Heart left ventricle (tissue), 16 donors: Measurements from ENCODE around the gene MAST3. TPM values are rescaled to one million over a fixed set of nuclear protein-coding genes. Genes with fewer than 3 reads are reported as not detected.
A peak's percentile ranks its signal among the peaks of the same experiment; 100 is the strongest.

Source experiments
- ATAC-seq, 4 donors: fragments of 200-7000 bp; cut with Tn5 transposase; one replicate each; pipeline ENCODE4 v1.9.1; 2020 to 2022; ENCODE audit warnings: moderate library complexity in 4 of 4, mild to moderate bottlenecking in 3 of 4, moderate number of reproducible peaks in 1 of 4
- DNase-seq, 5 donors: peaks; one replicate each; pipeline ENCODE4 v3.0.0-alpha.2; 2020
- H3K27ac ChIP-seq, 12 donors: fragments of 200-600 bp; sonication (generic) in 4 of 12; one replicate each; pipeline versions ENCODE4 v1.5.0 to v1.8.0; 2016 to 2022; ENCODE audit warnings: mild to moderate bottlenecking in 2 of 12
- H3K27me3 ChIP-seq, 9 donors: fragments of 200-600 bp; sonication (generic) in 2 of 9; one replicate each; pipeline versions ENCODE4 v1.5.1 to v1.8.0; 2016 to 2022; ENCODE audit warnings: mild to moderate bottlenecking in 3 of 9
- H3K36me3 ChIP-seq, 9 donors: fragments of 200-600 bp; sonication (generic) in 2 of 9; one replicate each; pipeline versions ENCODE4 v1.5.0 to v1.8.0; 2018 to 2022; ENCODE audit warnings: mild to moderate bottlenecking in 2 of 9
- H3K4me1 ChIP-seq, 12 donors: fragments of 200-600 bp; sonication (generic) in 4 of 12; one replicate each; pipeline versions ENCODE4 v1.5.0 to v1.8.0; 2016 to 2022; ENCODE audit warnings: mild to moderate bottlenecking in 3 of 12
- H3K4me3 ChIP-seq, 12 donors: fragments of 200-600 bp; sonication (generic) in 4 of 12; one replicate each; pipeline versions ENCODE4 v1.5.0 to v1.8.0; 2017 to 2022; ENCODE audit warnings: mild to moderate bottlenecking in 9 of 12, moderate library complexity in 4 of 12
- H3K9me3 ChIP-seq, 12 donors: fragments of 200-600 bp; sonication (generic) in 4 of 12; one replicate each; pipeline versions ENCODE4 v1.5.0 to v1.8.0; 2016 to 2022; ENCODE audit warnings: mild to moderate bottlenecking in 1 of 12
- CTCF ChIP-seq, 12 donors: fragments of 200-600 bp; sonication (generic) in 4 of 12; IDR thresholded peaks; one replicate each; pipeline versions ENCODE4 v1.5.0 to v1.8.0; 2018 to 2022; ENCODE audit warnings: antibody characterized with exemption in 12 of 12, mild to moderate bottlenecking in 5 of 12
- POLR2A ChIP-seq, 2 donors: fragments of 450-650 bp; IDR thresholded peaks; one replicate each; pipeline ENCODE4 v1.6.1; 2017; ENCODE audit warnings: antibody characterized with exemption in 2 of 2, mild to moderate bottlenecking in 2 of 2, moderate library complexity in 2 of 2
- WGBS, 4 donors: extraction: QIAGEN DNeasy Blood & Tissue Kit in 2 of 4; methylation state at CpG; one replicate each; pipeline versions ENCODE4 v1.1.5 to v1.1.7; 2013 to 2018; 5-methylcytosine and 5-hydroxymethylcytosine counted together
- intact Hi-C, 10 donors: fragments of 100-400 bp; cut with DNase I; formaldehyde crosslinking; loops; one replicate each; pipeline versions ENCODE4 v1.11.1 to v1.14.2; 2022
- long read RNA-seq, 3 donors: library from polyadenylated mRNA; unstranded; transcript quantifications; one replicate each; pipeline ENCODE4 v2.0.0, GENCODE V29; 2020 to 2021
- polyA plus RNA-seq, 2 donors: library from polyadenylated mRNA; stranded (reverse); fragments of 200-250 nt; gene quantifications; one replicate each; pipeline ENCODE4 v1.2.3, GENCODE V29; 2013
- total RNA-seq, 9 donors: library from RNA; depleted of rRNA in 2 of 9; stranded (reverse); fragments of >200 nt in 2 of 9; fragmentation: NEBNext Ultra II Directional in 3 of 9; extraction: Animal tissue kit (Norgen Biotek cat#: 25700) in 3 of 9; gene quantifications; one replicate each; pipeline versions ENCODE4 v1.1.0 to v1.2.4, GENCODE V29; 2016 to 2023
- donor health status: ischemic (EF 13 %, LVEDD 7.1; RV severe dilation, severe dysfunction).
- donor health status: healthy with polysubstance abuse.
- donor health status: DM: no; HTN: yes; CAD: no.
- donor health status: DM: no; HTN: no; CAD: no.
- donor health status: ischemic (EF 25% LVEDD 6.9; RV normal size, moderate dysfunction).
- donor health status: ischemic (EF 25% LVEDD 5.7; RV mildly dilated, moderate dysfunction).
- donor health status: healthy.
- donor health status: DM: yes; HTN: yes; CAD: no.
- donor health status: ischemic (EF 35%, LVEDD 5.7; RV mildly dilated, moderate dysfunction).
- donor health status: nonischemic (EF 11% LVEDD 7.7; RV severe dilation, severe dysfunction).
- donor health status: DM: yes; HTN: yes; CAD: no.
- donor health status: PGD.
- donor health status: ischemic (EF 29% LVEDD 5.4; RV normal size, mild dysfunction).
- donor health status: nonischemic (EF 23%, LVEDD 6.1; RV moderate dilation, normal function).

The MAST3 gene
- 1 to 10 TPM; 2.8 to 9.8 (median 5.2) TPM for total RNA-seq
- polyA plus RNA-seq: 1 to 10 TPM; 1.5 to 2.9 TPM
- long read RNA-seq, donor 1, partial matches to known transcripts: 1 of 2 reads
- long read RNA-seq, donor 1, other reads (novel, unspliced or antisense): 1 of 2 reads
- long read RNA-seq, donor 2, partial matches to known transcripts: 0 of 3 reads
- long read RNA-seq, donor 2, other reads (novel, unspliced or antisense): 3 of 3 reads
- long read RNA-seq, donor 3, partial matches to known transcripts: 0 of 4 reads
- long read RNA-seq, donor 3, other reads (novel, unspliced or antisense): 4 of 4 reads

- ATAC-seq (peak; percentile 79 to 97 (median 95)), DNase-seq (peak; percentile 76 to 93 (median 81))
- no peaks in the 10 kb centered on the region for H3K9me3 ChIP-seq
- no peak within 1 kb of the TSS for H3K27ac ChIP-seq
- intact Hi-C loops: no loop called here
- H3K4me1 ChIP-seq: peaks cover 0 to 21% (median 7%) of the 10 kb centered on the region in 12 donors
- H3K27me3 ChIP-seq: peaks cover 8 to 49% (median 24%) of the 10 kb centered on the region in 9 donors
- H3K4me3 ChIP-seq: peak within 1 kb of the TSS; percentile 12 to 65 (median 40)
- no peaks in the 10 kb centered on the region for H3K36me3 ChIP-seq
- 22 to 51% (median 28%) methylated on average over 21 to 54 of the region's 54 CpGs for WGBS, 4 donors
- TF ChIP-seq CTCF (IDR thresholded peaks at IDR 0.05) (no peak), POLR2A (IDR thresholded peaks at IDR 0.05) (no peak)
Observed at GRCh38 chr19:18097217-18097992, at the start of gene MAST3. Gene MAST3 (plus strand): TSS chr19:18097778. CDS start chr19:18097793, 15 bp downstream.

- TF ChIP-seq CTCF (IDR thresholded peaks at IDR 0.05) (no peak), POLR2A (IDR thresholded peaks at IDR 0.05) (peak in 1 of 2 donors; percentile 60)
- Histone ChIP-seq H3K4me3 (peak overlapping the region in 1 of 12 donors; percentile 22), H3K36me3 (no peaks in the 10 kb centered on the region), H3K27me3 (no peaks in the 10 kb centered on the region), H3K27ac (peak overlapping the region; percentile 67 to 95 (median 84)), H3K9me3 (no peaks in the 10 kb centered on the region), H3K4me1 (peaks cover 0 to 52% (median 41%) of the 10 kb centered on the region in 12 donors)
- DNase-seq (peak; percentile 96 to 98 (median 97)), ATAC-seq (peak; percentile 88 to 97 (median 92))
- WGBS, 4 donors: 20 to 37% (median 26%) methylated on average over 10 of the region's 10 CpGs
- intact Hi-C loops: loop anchor here in 1 of 10 donors (2.0 kb wide), 1 partner anchor 29 kb away; no protein-coding TSS in a partner anchor
Observed at GRCh38 chr19:18049385-18049784, 48.2 kb upstream of the MAST3 start.

GRCh38 chr19:18051887-18052286, 45.7 kb upstream of the MAST3 start:
- intact Hi-C loops: loop anchor here in 2 of 10 donors (2.0 to 10.0 kb wide), 2 partner anchors 35 to 117 kb away; partner anchors contain the start of gene CCDC124 (in 1 of the 2)
- DNase-seq (peak; percentile 60 to 76 (median 65)), ATAC-seq (peak in 3 of 4 donors; percentile 39 to 70 (median 61))
- Histone ChIP-seq H3K9me3 (no peaks in the 10 kb centered on the region), H3K36me3 (no peaks in the 10 kb centered on the region), H3K4me1 (peaks cover 0 to 39% (median 30%) of the 10 kb centered on the region in 12 donors), H3K27ac (peak overlapping the region in 10 of 12 donors; percentile 39 to 91 (median 54)), H3K4me3 (peak overlapping the region in 10 of 12 donors; percentile 0 to 32 (median 24)), H3K27me3 (no peaks in the 10 kb centered on the region)
- no peak for TF ChIP-seq POLR2A (IDR thresholded peaks at IDR 0.05)
- TF ChIP-seq CTCF (IDR thresholded peaks at IDR 0.05): no peak
- 16 to 36% (median 26%) methylated on average over 16 to 31 of the region's 31 CpGs for WGBS, 4 donors
